KMS-11 (cell line): ENCODE data around the gene LTB.

Experiments used
- H2AFZ ChIP-seq: fragments of 200-600 bp; sonication (generic); 2 replicates; pipeline ENCODE4 v1.6.1; 2016; ENCODE audit warnings: antibody characterized with exemption, mixed run types, low read depth
- H3K27ac ChIP-seq: fragments of 200-600 bp; sonication (generic); 2 replicates; pipeline ENCODE4 v1.6.1; 2016; ENCODE audit warnings: mild to moderate bottlenecking, mixed run types
- H3K27me3 ChIP-seq: fragments of 200-600 bp; sonication (generic); 2 replicates; pipeline ENCODE4 v1.6.1; 2017; ENCODE audit warnings: mild to moderate bottlenecking, low read depth, mixed run types, moderate library complexity; ENCODE audit not compliant: insufficient read depth
- H3K36me3 ChIP-seq: fragments of 200-600 bp; sonication (generic); 2 replicates; pipeline ENCODE4 v1.6.1; 2017; ENCODE audit warnings: mild to moderate bottlenecking, mixed run types; ENCODE audit not compliant: insufficient read depth
- H3K4me1 ChIP-seq: fragments of 200-600 bp; sonication (generic); 2 replicates; pipeline ENCODE4 v1.6.1; 2016; ENCODE audit warnings: mild to moderate bottlenecking, low read depth, mixed run types; ENCODE audit not compliant: poor library complexity, severe bottlenecking
- H3K4me2 ChIP-seq: fragments of 200-600 bp; sonication (generic); 2 replicates; pipeline ENCODE4 v1.7.0; 2016; ENCODE audit warnings: mild to moderate bottlenecking, mixed run types
- H3K4me3 ChIP-seq: fragments of 200-600 bp; sonication (generic); IDR thresholded peaks from 2 replicates; pipeline ENCODE4 v1.6.1; 2017; ENCODE audit warnings: low read depth, low read length, mixed read lengths; ENCODE audit not compliant: insufficient read depth
- H3K79me2 ChIP-seq: fragments of 200-600 bp; sonication (generic); 2 replicates; pipeline ENCODE4 v1.6.1; 2016; ENCODE audit warnings: low read depth, mixed run types; ENCODE audit not compliant: insufficient read depth
- H3K9ac ChIP-seq: fragments of 200-600 bp; sonication (generic); 2 replicates; pipeline ENCODE4 v1.6.1; 2016; ENCODE audit warnings: mild to moderate bottlenecking, mixed run types
- H4K20me1 ChIP-seq: fragments of 200-600 bp; sonication (generic); 2 replicates; pipeline ENCODE4 v1.6.1; 2016; ENCODE audit warnings: mild to moderate bottlenecking, mixed run types; ENCODE audit not compliant: insufficient read depth
- TF ChIP-seq, protein P1 (sequence below): fragments of 200-600 bp; sonication (generic); conservative IDR thresholded peaks from 2 replicates; pipeline ENCODE4 v1.6.1; 2017; ENCODE audit warnings: low read depth, mild to moderate bottlenecking, antibody characterized with exemption, low read length, moderate library complexity, mixed read lengths

The LTB gene

DNA sequence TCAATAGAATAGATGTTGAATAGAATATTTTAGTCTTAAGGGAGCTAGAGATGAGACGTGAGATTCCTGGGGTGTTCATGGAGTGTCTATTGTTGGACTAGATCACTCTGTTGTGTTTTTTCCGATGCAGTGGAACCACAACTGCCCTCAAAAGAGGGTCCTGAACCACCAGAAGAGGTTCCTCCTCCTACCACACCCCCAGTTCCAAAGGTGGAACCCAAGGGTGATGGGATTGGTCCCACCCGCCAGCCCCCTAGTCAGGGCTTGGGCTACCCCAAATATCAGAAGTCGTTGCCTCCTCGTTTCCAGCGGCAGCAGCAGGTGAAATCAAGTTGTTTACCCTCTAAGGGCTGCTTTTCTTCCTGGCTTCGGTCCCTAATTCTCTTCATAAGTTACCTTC is 46.8 kb upstream of the LTB start:
- no peak overlapping the region for H3K27ac ChIP-seq
- no peaks in the 10 kb centered on the region for H3K27me3 ChIP-seq
- H3K4me1 ChIP-seq: no peaks in the 10 kb centered on the region
- H3K36me3 ChIP-seq: peaks cover 24% of the 10 kb centered on the region; the same call in 1 of the 2 replicates
- peaks cover 6% of the 10 kb centered on the region; the same call in 1 of the 2 replicates for H3K79me2 ChIP-seq
- no peaks in the 10 kb centered on the region for H4K20me1 ChIP-seq
- no peak overlapping the region for H2AFZ ChIP-seq
- TF ChIP-seq, protein P1, sequence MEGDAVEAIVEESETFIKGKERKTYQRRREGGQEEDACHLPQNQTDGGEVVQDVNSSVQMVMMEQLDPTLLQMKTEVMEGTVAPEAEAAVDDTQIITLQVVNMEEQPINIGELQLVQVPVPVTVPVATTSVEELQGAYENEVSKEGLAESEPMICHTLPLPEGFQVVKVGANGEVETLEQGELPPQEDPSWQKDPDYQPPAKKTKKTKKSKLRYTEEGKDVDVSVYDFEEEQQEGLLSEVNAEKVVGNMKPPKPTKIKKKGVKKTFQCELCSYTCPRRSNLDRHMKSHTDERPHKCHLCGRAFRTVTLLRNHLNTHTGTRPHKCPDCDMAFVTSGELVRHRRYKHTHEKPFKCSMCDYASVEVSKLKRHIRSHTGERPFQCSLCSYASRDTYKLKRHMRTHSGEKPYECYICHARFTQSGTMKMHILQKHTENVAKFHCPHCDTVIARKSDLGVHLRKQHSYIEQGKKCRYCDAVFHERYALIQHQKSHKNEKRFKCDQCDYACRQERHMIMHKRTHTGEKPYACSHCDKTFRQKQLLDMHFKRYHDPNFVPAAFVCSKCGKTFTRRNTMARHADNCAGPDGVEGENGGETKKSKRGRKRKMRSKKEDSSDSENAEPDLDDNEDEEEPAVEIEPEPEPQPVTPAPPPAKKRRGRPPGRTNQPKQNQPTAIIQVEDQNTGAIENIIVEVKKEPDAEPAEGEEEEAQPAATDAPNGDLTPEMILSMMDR: no peak
- no peak overlapping the region for H3K4me3 ChIP-seq
- no peak overlapping the region for H3K4me2 ChIP-seq
- no peak overlapping the region for H3K9ac ChIP-seq

DNA sequence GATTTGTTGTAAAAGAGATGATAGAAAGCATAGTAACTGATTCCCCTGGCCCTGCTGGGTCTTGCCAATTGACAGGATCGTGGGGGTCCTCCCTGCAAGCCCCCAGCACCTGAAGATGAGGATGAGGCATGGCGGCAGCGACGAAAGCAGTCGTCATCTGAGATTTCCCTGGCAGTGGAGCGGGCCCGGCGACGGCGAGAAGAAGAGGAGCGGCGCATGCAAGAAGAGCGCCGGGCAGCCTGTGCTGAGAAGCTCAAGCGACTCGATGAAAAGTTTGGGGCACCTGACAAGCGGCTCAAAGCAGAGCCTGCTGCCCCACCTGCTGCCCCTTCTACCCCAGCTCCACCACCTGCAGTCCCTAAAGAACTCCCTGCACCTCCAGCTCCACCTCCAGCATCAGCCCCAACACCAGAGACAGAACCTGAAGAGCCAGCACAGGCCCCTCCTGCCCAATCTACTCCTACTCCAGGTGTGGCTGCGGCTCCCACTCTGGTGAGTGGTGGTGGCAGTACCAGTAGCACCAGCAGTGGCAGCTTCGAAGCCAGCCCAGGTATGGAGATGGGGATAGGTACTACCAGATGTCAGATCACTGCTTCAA is 45.6 kb upstream of the LTB start:
- Histone ChIP-seq H3K79me2 (peaks cover 18% of the 10 kb centered on the region), H3K4me1 (peaks cover under 1% of the 10 kb centered on the region), H3K27me3 (no peaks in the 10 kb centered on the region), H3K4me3 (no peak overlapping the region), H3K36me3 (peaks cover 31% of the 10 kb centered on the region; the same call in 1 of the 2 replicates), H2AFZ (no peak overlapping the region), H3K4me2 (no peak overlapping the region), H3K9ac (no peak overlapping the region), H4K20me1 (no peaks in the 10 kb centered on the region), H3K27ac (no peak overlapping the region)
- TF ChIP-seq, protein P1: no peak

DNA sequence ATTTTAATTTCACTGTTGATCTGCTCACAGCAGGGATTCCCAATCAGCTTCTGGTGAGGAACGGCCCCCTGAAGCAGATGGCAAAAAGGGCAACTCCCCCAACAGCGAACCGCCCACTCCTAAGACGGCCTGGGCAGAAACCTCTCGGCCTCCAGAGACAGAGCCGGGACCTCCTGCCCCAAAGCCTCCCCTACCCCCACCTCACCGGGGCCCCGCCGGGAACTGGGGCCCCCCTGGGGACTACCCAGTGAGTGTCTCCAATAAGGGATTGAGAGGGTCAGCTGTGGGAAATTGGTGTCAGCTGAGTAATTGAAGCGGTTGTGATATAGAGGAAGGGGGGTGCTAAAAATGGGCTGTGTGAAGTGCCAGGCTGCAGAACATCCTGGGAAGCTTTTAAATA is 44.7 kb upstream of the LTB start:
- Histone ChIP-seq H3K4me2 (no peak overlapping the region), H2AFZ (no peak overlapping the region), H3K36me3 (peaks cover 31% of the 10 kb centered on the region; the same call in 1 of the 2 replicates), H3K4me3 (no peak overlapping the region), H3K9ac (no peak overlapping the region), H3K79me2 (peaks cover 27% of the 10 kb centered on the region), H3K27ac (no peak overlapping the region), H3K4me1 (peaks cover 9% of the 10 kb centered on the region), H3K27me3 (no peaks in the 10 kb centered on the region), H4K20me1 (no peaks in the 10 kb centered on the region)
- TF ChIP-seq, protein P1: no peak

DNA sequence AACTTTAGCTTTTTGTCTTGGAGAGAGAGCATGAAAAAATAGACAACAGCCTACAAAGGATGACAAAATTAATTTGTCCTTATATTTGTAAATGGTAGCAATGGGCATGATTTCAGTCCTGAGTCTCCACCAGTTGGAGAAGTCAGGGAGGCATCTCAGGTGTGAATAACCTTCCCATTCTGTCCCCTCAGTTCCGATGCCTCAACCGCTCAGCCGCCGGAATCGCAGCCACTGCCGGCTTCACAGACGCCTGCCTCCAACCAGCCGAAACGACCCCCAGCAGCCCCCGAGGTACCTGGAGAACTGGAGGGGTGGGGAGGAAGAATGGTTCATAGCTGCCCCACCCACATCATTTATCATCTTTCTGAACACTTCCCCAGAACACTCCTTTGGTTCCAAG is 41.8 kb upstream of the LTB start:
- Histone ChIP-seq H2AFZ (no peak overlapping the region), H3K4me1 (peaks cover 16% of the 10 kb centered on the region), H4K20me1 (no peaks in the 10 kb centered on the region), H3K27ac (no peak overlapping the region), H3K36me3 (peaks cover 28% of the 10 kb centered on the region; the same call in 1 of the 2 replicates), H3K4me2 (no peak overlapping the region), H3K9ac (no peak overlapping the region), H3K79me2 (peaks cover 39% of the 10 kb centered on the region), H3K4me3 (no peak overlapping the region), H3K27me3 (no peaks in the 10 kb centered on the region)
- TF ChIP-seq, protein P1: no peak
